Measurements from ENCODE around the gene CIAPIN1.

The CIAPIN1 gene

DNA sequence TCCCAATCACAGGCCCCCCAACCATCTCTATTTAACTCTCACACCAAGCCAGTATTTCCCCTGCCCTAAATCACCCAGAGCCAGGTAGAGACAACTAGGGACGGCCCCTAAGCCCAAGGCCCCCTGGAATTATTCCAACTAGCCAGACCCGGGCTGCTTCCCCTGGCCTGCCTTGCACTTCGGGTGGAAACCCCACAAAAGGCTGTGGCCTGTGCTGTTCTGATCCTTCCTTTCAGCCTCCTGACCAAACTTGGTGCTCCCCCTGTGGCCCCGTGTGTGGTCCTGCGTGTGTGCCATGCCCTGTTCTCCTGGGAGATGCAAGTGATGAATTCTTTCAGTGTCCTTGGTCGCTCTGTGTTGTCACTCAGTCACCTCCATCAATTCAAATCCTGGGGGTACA is 27.7 kb downstream of the CIAPIN1 start:
- Histone ChIP-seq H3K36me3 (ENCODE audit: low read length) (no peaks in the 10 kb centered on the region), H3K9me3 (ENCODE audit: insufficient read depth, low read length) (no peaks in the 10 kb centered on the region), H3F3A (ENCODE audit: insufficient read depth) (no peaks in the 10 kb centered on the region), H3K27ac (ENCODE audit: low read depth, low read length) (no peak overlapping the region), H3K4me2 (ENCODE audit: low read depth, low read length, poor library complexity, severe bottlenecking) (no peak overlapping the region), H3K79me2 (ENCODE audit: insufficient read depth, low read length) (no peaks in the 10 kb centered on the region), H3K4me3 (ENCODE audit: insufficient read depth, low read length, poor library complexity, severe bottlenecking) (no peak overlapping the region), H3K27me3 (ENCODE audit: low read length) (no peaks in the 10 kb centered on the region), H4K20me1 (ENCODE audit: low read depth, low read length) (no peaks in the 10 kb centered on the region), H3K9ac (ENCODE audit: low read length) (no peak overlapping the region), H3K9me2 (replicated peaks; ENCODE audit: insufficient read depth, low read length) (no peaks in the 10 kb centered on the region), H2AFZ (ENCODE audit: low read depth, low read length, severe bottlenecking) (no peak overlapping the region)
- TF ChIP-seq, protein P1, sequence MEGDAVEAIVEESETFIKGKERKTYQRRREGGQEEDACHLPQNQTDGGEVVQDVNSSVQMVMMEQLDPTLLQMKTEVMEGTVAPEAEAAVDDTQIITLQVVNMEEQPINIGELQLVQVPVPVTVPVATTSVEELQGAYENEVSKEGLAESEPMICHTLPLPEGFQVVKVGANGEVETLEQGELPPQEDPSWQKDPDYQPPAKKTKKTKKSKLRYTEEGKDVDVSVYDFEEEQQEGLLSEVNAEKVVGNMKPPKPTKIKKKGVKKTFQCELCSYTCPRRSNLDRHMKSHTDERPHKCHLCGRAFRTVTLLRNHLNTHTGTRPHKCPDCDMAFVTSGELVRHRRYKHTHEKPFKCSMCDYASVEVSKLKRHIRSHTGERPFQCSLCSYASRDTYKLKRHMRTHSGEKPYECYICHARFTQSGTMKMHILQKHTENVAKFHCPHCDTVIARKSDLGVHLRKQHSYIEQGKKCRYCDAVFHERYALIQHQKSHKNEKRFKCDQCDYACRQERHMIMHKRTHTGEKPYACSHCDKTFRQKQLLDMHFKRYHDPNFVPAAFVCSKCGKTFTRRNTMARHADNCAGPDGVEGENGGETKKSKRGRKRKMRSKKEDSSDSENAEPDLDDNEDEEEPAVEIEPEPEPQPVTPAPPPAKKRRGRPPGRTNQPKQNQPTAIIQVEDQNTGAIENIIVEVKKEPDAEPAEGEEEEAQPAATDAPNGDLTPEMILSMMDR (IDR thresholded peaks at IDR 0.05; ENCODE audit: insufficient read depth, low read length, poor library complexity, severe bottlenecking), result no peak
- TF ChIP-seq EZH2phosphoT487 (conservative IDR thresholded peaks at IDR 0.05; ENCODE audit: low read length), result no peak

DNA sequence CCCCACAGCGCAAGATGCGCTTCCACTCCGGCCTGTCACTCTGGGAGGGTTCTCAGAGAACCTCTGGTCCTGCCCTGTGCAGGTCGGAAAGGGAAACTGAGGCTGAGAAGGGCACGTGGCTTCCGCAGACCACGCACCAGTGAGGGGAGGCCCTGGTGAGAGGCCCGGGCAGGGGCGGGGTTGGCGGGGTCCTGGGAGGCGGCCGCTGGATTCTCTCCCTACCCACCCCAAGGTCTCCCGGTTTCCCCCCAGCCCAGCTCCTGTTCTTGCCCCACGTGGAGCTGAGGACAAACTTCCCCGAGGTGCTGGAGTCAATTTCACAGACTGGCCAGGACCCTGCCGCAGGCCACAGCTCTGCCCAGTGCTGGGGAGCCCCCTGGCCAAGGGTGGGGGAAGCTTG is 31.1 kb downstream of the CIAPIN1 start:
- Histone ChIP-seq H3K4me3 (ENCODE audit: insufficient read depth, low read length, poor library complexity, severe bottlenecking) (no peak overlapping the region), H4K20me1 (ENCODE audit: low read depth, low read length) (no peaks in the 10 kb centered on the region), H3K27ac (ENCODE audit: low read depth, low read length) (no peak overlapping the region), H3K27me3 (ENCODE audit: low read length) (no peaks in the 10 kb centered on the region), H3K79me2 (ENCODE audit: insufficient read depth, low read length) (no peaks in the 10 kb centered on the region), H3F3A (ENCODE audit: insufficient read depth) (no peaks in the 10 kb centered on the region), H3K9me3 (ENCODE audit: insufficient read depth, low read length) (no peaks in the 10 kb centered on the region), H3K36me3 (ENCODE audit: low read length) (no peaks in the 10 kb centered on the region), H3K9ac (ENCODE audit: low read length) (no peak overlapping the region), H3K4me2 (ENCODE audit: low read depth, low read length, poor library complexity, severe bottlenecking) (no peak overlapping the region), H2AFZ (ENCODE audit: low read depth, low read length, severe bottlenecking) (no peak overlapping the region), H3K9me2 (replicated peaks; ENCODE audit: insufficient read depth, low read length) (no peaks in the 10 kb centered on the region)
- TF ChIP-seq EZH2phosphoT487 (conservative IDR thresholded peaks at IDR 0.05; ENCODE audit: low read length), result no peak
- TF ChIP-seq, protein P1 (IDR thresholded peaks at IDR 0.05; ENCODE audit: insufficient read depth, low read length, poor library complexity, severe bottlenecking), result no peak

DNA sequence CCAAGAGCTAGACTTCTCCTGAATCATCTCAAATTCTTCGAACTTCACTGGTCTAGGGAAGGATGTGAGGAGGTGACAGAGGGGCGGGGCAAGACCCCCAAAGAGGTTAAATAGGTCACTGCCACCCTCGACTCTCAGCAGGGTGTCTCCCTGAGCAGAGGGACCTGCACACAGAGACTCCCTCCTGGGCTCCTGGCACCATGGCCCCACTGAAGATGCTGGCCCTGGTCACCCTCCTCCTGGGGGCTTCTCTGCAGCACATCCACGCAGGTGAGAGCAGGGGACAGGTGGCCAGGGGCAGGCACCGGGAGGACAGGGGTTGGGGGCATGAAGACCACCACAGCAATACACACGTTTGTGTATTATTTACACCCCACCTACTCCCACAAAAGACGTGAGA is 33.5 kb downstream of the CIAPIN1 start:
- Histone ChIP-seq H3K4me3 (ENCODE audit: insufficient read depth, low read length, poor library complexity, severe bottlenecking) (no peak overlapping the region), H3K9ac (ENCODE audit: low read length) (no peak overlapping the region), H3K9me2 (replicated peaks; ENCODE audit: insufficient read depth, low read length) (no peaks in the 10 kb centered on the region), H2AFZ (ENCODE audit: low read depth, low read length, severe bottlenecking) (no peak overlapping the region), H4K20me1 (ENCODE audit: low read depth, low read length) (no peaks in the 10 kb centered on the region), H3K27me3 (ENCODE audit: low read length) (no peaks in the 10 kb centered on the region), H3K27ac (ENCODE audit: low read depth, low read length) (no peak overlapping the region), H3K79me2 (ENCODE audit: insufficient read depth, low read length) (no peaks in the 10 kb centered on the region), H3F3A (ENCODE audit: insufficient read depth) (no peaks in the 10 kb centered on the region), H3K36me3 (ENCODE audit: low read length) (no peaks in the 10 kb centered on the region), H3K4me2 (ENCODE audit: low read depth, low read length, poor library complexity, severe bottlenecking) (no peak overlapping the region), H3K9me3 (ENCODE audit: insufficient read depth, low read length) (no peaks in the 10 kb centered on the region)
- TF ChIP-seq, protein P1 (IDR thresholded peaks at IDR 0.05; ENCODE audit: insufficient read depth, low read length, poor library complexity, severe bottlenecking), result no peak
- no peak for TF ChIP-seq EZH2phosphoT487 (conservative IDR thresholded peaks at IDR 0.05; ENCODE audit: low read length)
